Mesothelial cell of epicardium (in vitro differentiated cells): ENCODE results near the gene NUMA1. TPM values are rescaled to one million over a fixed set of nuclear protein-coding genes. Genes with fewer than 3 reads are reported as not detected.

Experiments used
- DNase-seq, 2 experiments: peaks; one replicate each; pipeline ENCODE4 v3.0.0; 2021; ENCODE audit warnings: low spot score in 2 of 2; ENCODE audit not compliant: unreplicated experiment in 2 of 2
- H3K27ac Mint-ChIP-seq: 2 replicates; pipeline ENCODE4 v1.8.0; 2021; ENCODE audit warnings: mixed read lengths
- H3K27me3 Mint-ChIP-seq: 2 replicates; pipeline ENCODE4 v1.8.0; 2021; ENCODE audit warnings: low read depth, mixed read lengths
- H3K36me3 Mint-ChIP-seq: 2 replicates; pipeline ENCODE4 v1.8.0; 2021; ENCODE audit warnings: mixed read lengths
- H3K4me1 Mint-ChIP-seq: 2 replicates; pipeline ENCODE4 v1.8.0; 2021; ENCODE audit warnings: mixed read lengths
- H3K4me3 Mint-ChIP-seq: 2 replicates; pipeline ENCODE4 v1.8.0; 2021; ENCODE audit warnings: mild to moderate bottlenecking, moderate library complexity, mixed read lengths
- H3K9me3 Mint-ChIP-seq: 2 replicates; pipeline ENCODE4 v1.8.0; 2021; ENCODE audit warnings: mixed read lengths
- total RNA-seq: library from RNA; stranded (reverse); gene quantifications from 3 replicates; pipeline ENCODE4 v1.2.1, GENCODE V29; 2021
- TF ChIP-seq, protein P1 (sequence below): fragments of 200-600 bp; sonication (generic); IDR thresholded peaks from one replicate; pipeline ENCODE4 v1.5.0; 2021; ENCODE audit warnings: antibody characterized with exemption; ENCODE audit not compliant: unreplicated experiment

The NUMA1 gene
- total RNA-seq, 1 donor from 2014 or later, result 334 TPM

DNA sequence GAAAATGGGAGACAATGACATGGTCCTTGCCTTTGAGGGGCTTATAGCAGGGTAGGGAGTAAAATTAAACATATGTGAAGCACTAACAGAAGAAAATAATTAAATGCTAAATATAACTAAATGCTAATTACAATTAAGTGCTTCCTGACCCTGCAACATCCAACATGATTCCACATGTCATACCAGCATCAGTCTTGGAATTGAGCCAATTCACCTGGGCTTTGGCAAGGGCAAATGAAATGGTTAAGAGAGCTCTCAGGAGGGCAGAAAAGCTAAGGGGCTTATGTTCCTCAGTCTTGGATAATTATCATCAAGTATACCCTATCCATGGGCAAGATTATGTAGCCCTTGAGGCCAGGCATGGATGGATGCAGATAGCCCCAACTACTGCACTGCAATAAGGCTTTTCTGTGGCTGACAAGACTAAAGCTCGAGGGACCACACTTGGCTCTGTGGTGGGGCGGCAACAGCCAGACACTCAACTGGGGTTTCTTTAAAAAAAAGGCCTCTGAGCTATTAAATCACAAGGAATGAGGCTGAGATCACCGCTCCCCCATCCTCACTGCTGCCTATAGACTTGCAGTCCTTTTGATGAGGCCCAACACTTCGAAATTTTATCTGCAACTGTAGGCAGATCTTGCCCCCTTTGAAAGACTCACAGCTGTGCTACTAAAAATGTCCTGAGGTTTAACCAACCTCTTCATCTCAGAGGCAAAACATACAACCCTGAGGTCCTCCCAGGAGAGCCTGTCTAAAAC, 42.6 kb downstream of the NUMA1 start:
- DNase-seq, result no peak
- peaks cover 14% of the 10 kb centered on the region for H3K36me3 Mint-ChIP-seq
- no peaks in the 10 kb centered on the region for H3K27me3 Mint-ChIP-seq
- peaks cover 7% of the 10 kb centered on the region for H3K4me1 Mint-ChIP-seq
- H3K27ac Mint-ChIP-seq, result no peak overlapping the region
- H3K4me3 Mint-ChIP-seq, result no peak overlapping the region
- TF ChIP-seq, protein P1, sequence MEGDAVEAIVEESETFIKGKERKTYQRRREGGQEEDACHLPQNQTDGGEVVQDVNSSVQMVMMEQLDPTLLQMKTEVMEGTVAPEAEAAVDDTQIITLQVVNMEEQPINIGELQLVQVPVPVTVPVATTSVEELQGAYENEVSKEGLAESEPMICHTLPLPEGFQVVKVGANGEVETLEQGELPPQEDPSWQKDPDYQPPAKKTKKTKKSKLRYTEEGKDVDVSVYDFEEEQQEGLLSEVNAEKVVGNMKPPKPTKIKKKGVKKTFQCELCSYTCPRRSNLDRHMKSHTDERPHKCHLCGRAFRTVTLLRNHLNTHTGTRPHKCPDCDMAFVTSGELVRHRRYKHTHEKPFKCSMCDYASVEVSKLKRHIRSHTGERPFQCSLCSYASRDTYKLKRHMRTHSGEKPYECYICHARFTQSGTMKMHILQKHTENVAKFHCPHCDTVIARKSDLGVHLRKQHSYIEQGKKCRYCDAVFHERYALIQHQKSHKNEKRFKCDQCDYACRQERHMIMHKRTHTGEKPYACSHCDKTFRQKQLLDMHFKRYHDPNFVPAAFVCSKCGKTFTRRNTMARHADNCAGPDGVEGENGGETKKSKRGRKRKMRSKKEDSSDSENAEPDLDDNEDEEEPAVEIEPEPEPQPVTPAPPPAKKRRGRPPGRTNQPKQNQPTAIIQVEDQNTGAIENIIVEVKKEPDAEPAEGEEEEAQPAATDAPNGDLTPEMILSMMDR, result no peak
- H3K9me3 Mint-ChIP-seq, result no peaks in the 10 kb centered on the region

DNA sequence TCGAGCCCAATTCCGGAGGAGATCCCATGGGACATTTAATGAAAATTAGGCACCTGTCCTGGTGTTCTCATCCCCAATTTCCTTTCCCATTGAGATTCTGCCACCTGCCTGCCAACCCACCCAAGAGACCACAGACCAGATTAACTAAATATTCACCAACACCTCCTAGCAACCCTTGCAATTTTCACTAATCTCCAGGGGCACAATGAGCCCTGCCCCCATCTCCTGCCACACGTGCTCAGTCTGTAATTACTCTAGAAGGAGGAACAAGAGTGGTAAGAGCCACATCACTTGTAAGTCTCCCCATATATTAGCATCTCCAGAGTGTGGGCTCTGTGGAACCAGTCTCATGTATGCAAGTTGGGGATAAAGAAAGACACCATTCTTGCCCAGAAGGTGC, 43.7 kb downstream of the NUMA1 start:
- Mint-ChIP-seq H3K27me3 (no peaks in the 10 kb centered on the region), H3K36me3 (peaks cover 14% of the 10 kb centered on the region), H3K4me3 (no peak overlapping the region), H3K4me1 (peaks cover 7% of the 10 kb centered on the region), H3K9me3 (no peaks in the 10 kb centered on the region), H3K27ac (peak overlapping the region; percentile 18)
- TF ChIP-seq, protein P1, result no peak
- DNase-seq, result no peak

DNA sequence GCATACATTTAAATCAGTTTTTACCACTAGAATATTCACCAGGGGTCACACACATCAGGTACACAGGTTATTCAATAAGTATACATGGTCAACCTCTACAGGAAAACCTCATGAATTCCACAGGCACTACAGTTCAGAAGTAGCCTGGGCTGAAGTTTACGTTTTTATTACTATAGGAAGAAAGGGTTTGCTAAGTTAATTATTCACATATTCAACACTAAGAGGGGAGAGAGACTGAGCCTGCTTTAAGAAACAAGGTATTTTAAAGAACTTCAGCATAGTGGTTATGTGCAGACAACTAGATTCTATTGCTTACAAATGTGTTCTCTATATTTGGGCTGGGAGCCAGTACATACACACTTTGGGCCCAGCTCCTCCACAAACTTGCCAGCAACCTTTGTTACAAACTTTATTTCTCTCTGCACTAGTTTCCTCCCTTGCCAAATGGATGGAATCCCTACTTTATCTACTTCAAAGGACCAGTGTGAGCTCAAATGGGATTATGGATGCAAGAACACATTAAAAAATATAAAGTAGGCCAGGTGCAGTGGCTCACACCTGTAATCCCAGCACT, 49.8 kb downstream of the NUMA1 start:
- Mint-ChIP-seq H3K27me3 (no peaks in the 10 kb centered on the region), H3K4me1 (peaks cover 4% of the 10 kb centered on the region), H3K36me3 (peaks cover 13% of the 10 kb centered on the region), H3K4me3 (no peak overlapping the region), H3K27ac (peak overlapping the region; percentile 40), H3K9me3 (no peaks in the 10 kb centered on the region)
- DNase-seq, result no peak
- TF ChIP-seq, protein P1, result no peak

DNA sequence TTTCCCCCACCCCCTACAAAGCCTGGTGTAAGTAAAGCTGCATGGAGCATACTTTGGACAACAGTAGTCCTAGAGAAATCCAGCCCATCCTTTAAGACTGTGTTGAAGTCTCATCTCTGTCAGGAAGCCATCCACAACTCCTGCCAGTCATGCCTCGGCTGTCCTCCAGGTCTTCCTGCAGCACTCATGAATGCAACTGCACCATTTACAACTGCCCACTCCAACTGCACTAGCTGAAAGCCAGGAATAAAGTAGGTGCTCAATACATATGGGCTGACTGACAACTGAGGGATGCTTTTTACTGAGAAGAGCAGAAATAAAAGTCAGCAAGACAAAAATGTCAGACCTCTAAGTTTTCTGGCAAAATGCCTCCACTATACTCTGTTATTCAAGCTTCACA, 54.3 kb downstream of the NUMA1 start:
- Mint-ChIP-seq H3K4me1 (peaks cover 4% of the 10 kb centered on the region), H3K27ac (peak overlapping the region; percentile 84), H3K9me3 (no peaks in the 10 kb centered on the region), H3K36me3 (peaks cover 21% of the 10 kb centered on the region), H3K4me3 (no peak overlapping the region), H3K27me3 (no peaks in the 10 kb centered on the region)
- DNase-seq, result no peak
- TF ChIP-seq, protein P1, result no peak

DNA sequence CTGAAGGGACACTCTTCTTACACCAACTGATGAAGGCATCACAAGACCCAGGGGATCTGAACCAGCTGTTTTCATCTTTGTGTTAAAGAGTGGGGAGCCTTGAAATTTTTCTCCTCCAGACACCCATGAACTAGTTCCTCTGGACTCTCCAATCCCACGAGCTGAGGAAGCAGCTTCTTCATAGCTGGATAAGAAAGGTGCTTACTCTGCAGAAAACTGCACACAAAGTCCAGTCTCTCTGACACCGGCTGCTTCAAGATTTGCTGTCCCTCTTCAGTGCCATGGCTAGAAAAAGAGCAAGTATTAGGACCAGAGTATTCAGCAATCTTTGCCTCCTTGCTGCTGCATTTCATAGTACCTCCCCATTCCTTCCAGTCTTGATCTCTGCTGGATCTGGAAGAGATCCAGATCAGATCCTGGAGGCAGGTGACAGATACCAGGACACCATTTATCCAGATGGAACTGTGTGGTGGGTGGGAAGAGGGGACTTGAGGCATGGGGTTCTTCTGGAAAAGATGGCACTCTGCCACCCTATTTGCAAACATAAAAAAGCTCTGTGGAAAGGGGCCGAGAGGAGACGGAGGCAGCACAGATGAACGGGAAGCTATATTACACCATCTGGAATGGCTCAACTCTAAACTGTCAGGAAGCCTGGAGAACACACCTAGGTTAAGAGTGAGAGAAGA, 56.1 kb downstream of the NUMA1 start:
- Mint-ChIP-seq H3K9me3 (no peaks in the 10 kb centered on the region), H3K27me3 (no peaks in the 10 kb centered on the region), H3K4me3 (no peak overlapping the region), H3K36me3 (peaks cover 29% of the 10 kb centered on the region), H3K27ac (peak overlapping the region; percentile 34), H3K4me1 (peaks cover 4% of the 10 kb centered on the region)
- no peak for DNase-seq
- TF ChIP-seq, protein P1, result no peak
